Neural cell (in vitro differentiated cells): ENCODE measurements around the gene SLC1A2. TPM values are rescaled to one million over a fixed set of nuclear protein-coding genes. Genes with fewer than 3 reads are reported as not detected.

Source experiments
- H2AFZ ChIP-seq: fragments of 200-600, 300-800 bp; sonication (generic), shearing (Covaris generic); 2 replicates; pipeline ENCODE4 v1.6.0; 2014; ENCODE audit warnings: low read depth, mild to moderate bottlenecking, antibody characterized with exemption, low read length, moderate library complexity
- H3F3A ChIP-seq: fragments of 200-600 bp; shearing (Covaris generic); 2 replicates; pipeline ENCODE4 v1.6.1; 2016; ENCODE audit warnings: mild to moderate bottlenecking, moderate library complexity, mixed read lengths, antibody characterized with exemption, low read length; ENCODE audit not compliant: insufficient read depth, poor library complexity, severe bottlenecking
- H3K27ac ChIP-seq: fragments of 200-600, 300-800 bp; sonication (generic), shearing (Covaris generic); 2 replicates; pipeline ENCODE4 v1.5.1; 2014; ENCODE audit warnings: mild to moderate bottlenecking, low read length, moderate library complexity
- H3K27me3 ChIP-seq: fragments of 300-800, 200-600 bp; sonication (generic), shearing (Covaris generic); 2 replicates; pipeline ENCODE4 v1.6.0; 2014; ENCODE audit warnings: mild to moderate bottlenecking, low read depth, low read length, moderate library complexity; ENCODE audit not compliant: insufficient read depth
- H3K36me3 ChIP-seq: fragments of 300-800, 200-600 bp; sonication (generic), shearing (Covaris generic); 2 replicates; pipeline ENCODE4 v1.5.1; 2014; ENCODE audit warnings: mild to moderate bottlenecking, antibody characterized with exemption, low read length, moderate library complexity; ENCODE audit not compliant: insufficient read depth
- H3K4me2 ChIP-seq: fragments of 300-800, 200-600 bp; sonication (generic), shearing (Covaris generic); 2 replicates; pipeline ENCODE4 v1.6.0; 2014; ENCODE audit warnings: mild to moderate bottlenecking, low read length
- H3K4me3 ChIP-seq: fragments of 300-800, 200-600 bp; sonication (generic), shearing (Covaris generic); 2 replicates; pipeline ENCODE4 v1.5.1; 2014; ENCODE audit warnings: mild to moderate bottlenecking, low read length, moderate library complexity
- H3K79me2 ChIP-seq: fragments of 200-600 bp; shearing (Covaris generic); replicated peaks from 2 replicates; pipeline ENCODE4 v1.6.0; 2014; ENCODE audit warnings: mild to moderate bottlenecking, low read length, moderate library complexity; ENCODE audit not compliant: insufficient read depth
- H3K9ac ChIP-seq: fragments of 300-800, 200-600 bp; sonication (generic), shearing (Covaris generic); 2 replicates; pipeline ENCODE4 v1.6.1; 2016; ENCODE audit warnings: mild to moderate bottlenecking, low read length, mixed read lengths
- H3K9me2 ChIP-seq: fragments of 200-600 bp; shearing (Covaris generic); 2 replicates; pipeline ENCODE4 v1.6.1; 2016; ENCODE audit warnings: mild to moderate bottlenecking, low read length, mixed read lengths; ENCODE audit not compliant: insufficient read depth
- H3K9me3 ChIP-seq: fragments of 200-600, 300-800 bp; sonication (generic), shearing (Covaris generic); 2 replicates; pipeline ENCODE4 v1.6.1; 2016; ENCODE audit warnings: mild to moderate bottlenecking, mixed run types, low read length, moderate library complexity, mixed read lengths
- H4K20me1 ChIP-seq: fragments of 200-600 bp; shearing (Covaris generic); 2 replicates; pipeline ENCODE4 v1.6.1; 2016; ENCODE audit warnings: mild to moderate bottlenecking, mixed run types; ENCODE audit not compliant: insufficient read depth
- CTCF ChIP-seq: fragments of 450-650 bp; IDR thresholded peaks from 2 replicates; pipeline ENCODE4 v1.5.1; 2014; ENCODE audit warnings: antibody characterized with exemption, mild to moderate bottlenecking, moderate library complexity; ENCODE audit not compliant: poor library complexity, severe bottlenecking
- EP300 ChIP-seq: fragments of 450-650 bp; conservative IDR thresholded peaks from 2 replicates; pipeline ENCODE4 v1.6.1; 2014; ENCODE audit warnings: antibody characterized with exemption, mild to moderate bottlenecking, moderate library complexity; ENCODE audit not compliant: poor library complexity, severe bottlenecking
- EZH2 ChIP-seq: fragments of 200-600, 300-800 bp; shearing (Covaris generic), sonication (generic); IDR thresholded peaks from 2 replicates; pipeline ENCODE4 v1.6.1; 2014; ENCODE audit warnings: antibody characterized with exemption, low read length, borderline replicate concordance, mild to moderate bottlenecking; ENCODE audit not compliant: insufficient read depth, poor library complexity, severe bottlenecking
- MXI1 ChIP-seq: fragments of 450-650 bp; conservative IDR thresholded peaks from 2 replicates; pipeline ENCODE4 v1.6.1; 2014; ENCODE audit warnings: antibody characterized with exemption, mild to moderate bottlenecking; ENCODE audit not compliant: poor library complexity, severe bottlenecking
- POLR2AphosphoS5 ChIP-seq: IDR thresholded peaks from 2 replicates; pipeline ENCODE4 v1.6.1; 2012
- RAD21 ChIP-seq: fragments of 450-650 bp; conservative IDR thresholded peaks from 2 replicates; pipeline ENCODE4 v1.6.1; 2014; ENCODE audit warnings: antibody characterized with exemption, mild to moderate bottlenecking, moderate library complexity
- REST ChIP-seq: IDR thresholded peaks from 2 replicates; pipeline ENCODE4 v1.6.1; 2012; ENCODE audit warnings: borderline replicate concordance
- SMC3 ChIP-seq: fragments of 450-650 bp; conservative IDR thresholded peaks from 2 replicates; pipeline ENCODE4 v1.6.1; 2014; ENCODE audit warnings: antibody characterized with exemption, mild to moderate bottlenecking, moderate library complexity; ENCODE audit not compliant: poor library complexity
- TAF1 ChIP-seq: IDR thresholded peaks from 2 replicates; pipeline ENCODE4 v1.6.1; 2012; ENCODE audit warnings: low read depth
- polyA plus RNA-seq: library from polyadenylated mRNA; depleted of rRNA; stranded (reverse); fragments of >200 nt; gene quantifications from 2 replicates; pipeline ENCODE4 v1.2.3, GENCODE V29; 2014

The SLC1A2 gene
- polyA plus RNA-seq, 1 donor from 2014 or later = 134 TPM

- Histone ChIP-seq H3K9ac (no peak overlapping the region), H3K9me2 (no peaks in the 10 kb centered on the region), H3K27ac (no peak overlapping the region), H3K4me3 (no peak overlapping the region), H3K27me3 (no peaks in the 10 kb centered on the region), H3K36me3 (peaks cover 4% of the 10 kb centered on the region), H3K9me3 (no peaks in the 10 kb centered on the region), H2AFZ (no peak overlapping the region), H4K20me1 (no peaks in the 10 kb centered on the region), H3K79me2 (peaks cover 5% of the 10 kb centered on the region), H3F3A (no peaks in the 10 kb centered on the region), H3K4me2 (no peak overlapping the region)
- TF ChIP-seq POLR2AphosphoS5 (no peak), TAF1 (no peak), RAD21 (no peak), CTCF (no peak), SMC3 (no peak), REST (no peak), EP300 (no peak), EZH2 (no peak), MXI1 (no peak)
These were observed 35.4 kb downstream of the SLC1A2 start for GRCh38 chr11:35383953-35384352.

- H3K9me2 ChIP-seq = no peaks in the 10 kb centered on the region
- H2AFZ ChIP-seq = no peak overlapping the region
- H4K20me1 ChIP-seq = no peaks in the 10 kb centered on the region
- H3K27ac ChIP-seq = no peak overlapping the region
- H3K9ac ChIP-seq = no peak overlapping the region
- peaks cover 4% of the 10 kb centered on the region for H3K36me3 ChIP-seq
- H3K9me3 ChIP-seq = no peaks in the 10 kb centered on the region
- H3K4me3 ChIP-seq = no peak overlapping the region
- no peak for TF ChIP-seq POLR2AphosphoS5
- no peak for TF ChIP-seq SMC3
- TF ChIP-seq REST = no peak
- no peak for TF ChIP-seq MXI1
- no peak for TF ChIP-seq EP300
- H3K4me2 ChIP-seq = no peak overlapping the region
- H3F3A ChIP-seq = no peaks in the 10 kb centered on the region
- no peaks in the 10 kb centered on the region for H3K27me3 ChIP-seq
- peaks cover 5% of the 10 kb centered on the region for H3K79me2 ChIP-seq
These were observed 37.5 kb downstream of the SLC1A2 start for GRCh38 chr11:35381709-35382322.
